HepG2 (cell line): ENCODE results near the gene BEST2. TPM values are rescaled to one million over a fixed set of nuclear protein-coding genes. Genes with fewer than 3 reads are reported as not detected.

Experiments
- ATF7 ChIP-seq, 2 experiments: fragments of 450-650 bp in 1 of 2; sonication (generic) in 1 of 2; formaldehyde crosslinking in 1 of 2; IDR thresholded peaks; 2 replicates each; pipeline versions ENCODE4 v1.4.0 to v1.6.1; 2016 to 2020; ENCODE audit warnings: antibody characterized with exemption in 1 of 2, mild to moderate bottlenecking in 1 of 2, missing genetic modification reagents in 1 of 2
- ERF ChIP-seq: IDR thresholded peaks from 2 replicates; pipeline ENCODE4 v1.6.1; 2018; ENCODE audit warnings: missing biosample characterization, missing genetic modification reagents
- FOXK1 ChIP-seq: sonication (generic); formaldehyde crosslinking; IDR thresholded peaks from 2 replicates; pipeline ENCODE4 v1.4.0; 2020; ENCODE audit warnings: low read depth, missing genetic modification reagents, borderline replicate concordance
- KLF11 ChIP-seq: IDR thresholded peaks from 2 replicates; pipeline ENCODE4 v1.6.1; 2016; ENCODE audit warnings: missing compliant biosample characterization
- KLF16 ChIP-seq, 2 experiments: sonication (generic) in 1 of 2; formaldehyde crosslinking in 1 of 2; IDR thresholded peaks; 2 replicates each; pipeline versions ENCODE4 v1.6.1 to v1.8.0; 2016 to 2023; ENCODE audit warnings: missing genetic modification reagents in 2 of 2, missing compliant biosample characterization in 1 of 2
- MED13 ChIP-seq: sonication (generic); formaldehyde crosslinking; IDR thresholded peaks from 2 replicates; pipeline ENCODE4 v1.5.0; 2020; ENCODE audit warnings: missing genetic modification reagents
- TP53 ChIP-seq: sonication (generic); formaldehyde crosslinking; conservative IDR thresholded peaks from 2 replicates; pipeline ENCODE4 v1.4.0; 2020; ENCODE audit warnings: missing genetic modification reagents
- ZNF138 ChIP-seq: sonication (generic); formaldehyde crosslinking; IDR thresholded peaks from 2 replicates; pipeline ENCODE4 v1.5.0; 2020; ENCODE audit warnings: mild to moderate bottlenecking, low read depth, missing genetic modification reagents
- ZNF274 ChIP-seq: sonication (generic); formaldehyde crosslinking; IDR thresholded peaks from 2 replicates; pipeline ENCODE4 v1.5.1; 2020; ENCODE audit warnings: mild to moderate bottlenecking, missing genetic modification reagents
- ZNF574 ChIP-seq: sonication (generic); formaldehyde crosslinking; IDR thresholded peaks from 2 replicates; pipeline ENCODE4 v1.4.0; 2020; ENCODE audit warnings: missing genetic modification reagents
- ZNF597 ChIP-seq: sonication (generic); formaldehyde crosslinking; IDR thresholded peaks from 2 replicates; pipeline ENCODE4 v1.5.0; 2020; ENCODE audit warnings: missing genetic modification reagents
- ZNF761 ChIP-seq: sonication (generic); formaldehyde crosslinking; conservative IDR thresholded peaks from 2 replicates; pipeline ENCODE4 v1.4.0; 2020; ENCODE audit warnings: mild to moderate bottlenecking, missing genetic modification reagents
- polyA plus RNA-seq, 8 experiments: library from polyadenylated mRNA; depleted of rRNA in 3 of 8; stranded (reverse) in 7 of 8; unstranded in 1 of 8; fragments of >200 nt; fragmentation: Illumina TruSeq in 4 of 8; extraction: Trizol in 4 of 8; gene quantifications; 2 replicates each; pipeline versions ENCODE4 v1.2.1 to v1.2.3, GENCODE V29; 2011 to 2016; ENCODE audit warnings: low read depth in 4 of 8, missing spikeins in 1 of 8, mixed read lengths in 1 of 8; ENCODE audit not compliant: insufficient read depth in 1 of 8
- total RNA-seq, 5 experiments: library from RNA; depleted of rRNA; stranded (reverse); fragments of >200 nt; fragmentation: Illumina TruSeq; extraction: Trizol; gene quantifications; 2 replicates each; pipeline ENCODE4 v1.2.3, GENCODE V29; 2016; ENCODE audit warnings: low read depth in 1 of 5
- TF ChIP-seq, protein P1 (sequence below): sonication (generic); formaldehyde crosslinking; IDR thresholded peaks from 2 replicates; pipeline ENCODE4 v1.4.0; 2020; ENCODE audit warnings: low read depth, missing genetic modification reagents
- TF ChIP-seq, protein P2 (sequence below): IDR thresholded peaks from 2 replicates; pipeline ENCODE4 v1.6.1; 2016; ENCODE audit warnings: missing biosample characterization, missing genetic modification reagents, low read depth
- TF ChIP-seq, protein P3 (sequence below): IDR thresholded peaks from 2 replicates; pipeline ENCODE4 v1.6.1; 2016

Gene BEST2
- total and polyA plus RNA-seq, 2 of the 13 experiments (the other 11 are each of a cell fraction or from before 2014, with no cell fraction given) = not detected

DNA sequence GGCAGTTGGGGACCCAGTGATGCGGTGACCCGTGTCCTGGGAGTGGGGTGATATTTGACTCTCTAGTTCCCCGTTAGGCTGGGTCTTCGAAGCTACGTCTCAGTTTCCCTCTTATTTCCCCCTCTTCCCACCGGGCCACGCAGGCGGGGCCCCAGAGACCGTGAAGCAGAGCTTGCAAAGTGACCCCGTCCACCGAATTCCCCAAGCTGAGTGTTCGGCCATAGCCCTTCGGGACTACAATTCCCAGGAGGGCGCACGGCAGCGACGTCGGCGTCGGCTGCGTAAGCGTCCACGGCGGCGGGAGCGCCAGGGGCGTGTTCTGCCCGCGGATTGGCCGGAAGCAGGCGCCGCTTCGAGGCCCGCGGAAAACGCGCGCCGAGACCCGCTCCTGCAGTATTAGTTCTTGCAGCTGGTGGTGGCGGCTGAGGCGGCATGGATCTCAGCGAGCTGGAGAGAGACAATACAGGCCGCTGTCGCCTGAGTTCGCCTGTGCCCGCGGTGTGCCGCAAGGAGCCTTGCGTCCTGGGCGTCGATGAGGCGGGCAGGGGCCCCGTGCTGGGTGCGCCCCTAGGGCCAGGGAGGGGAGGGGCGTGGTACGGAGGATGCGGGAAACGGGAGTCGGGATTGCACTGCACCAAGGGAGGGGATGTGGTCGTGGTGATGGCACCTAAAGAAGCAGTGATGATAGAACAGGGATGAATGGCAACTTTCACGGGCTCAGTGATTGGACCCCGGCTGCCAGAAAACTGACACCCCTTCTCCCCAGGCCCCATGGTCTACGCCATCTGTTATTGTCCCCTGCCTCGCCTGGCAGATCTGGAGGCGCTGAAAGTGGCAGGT, 54.9 kb downstream of the BEST2 start, which contains the start of gene RNASEH2A (continued):
- TF ChIP-seq ZNF574 (peak; percentile 93), ERF (CRISPR knock-in tag) (peak; percentile 90; the same call in 1 of the 2 replicates), ZNF274 (CRISPR knock-in tag) (peak; percentile 91), KLF16 (CRISPR knock-in tag; IDR thresholded peaks at IDR 0.05) (peak in 1 of 2 experiments; percentile 68; a peak in 2 of 4 replicates), ZNF597 (no peak), ZNF761 (CRISPR knock-in tag) (0 out of 2 replicates have a peak, but pooled peaks have one; percentile 65), KLF11 (CRISPR knock-in tag) (peak; percentile 85), MED13 (no peak; the same call in 1 of the 2 replicates), FOXK1 (peak; percentile 70; the same call in 1 of the 2 replicates), ATF7 (IDR thresholded peaks at IDR 0.05) (no peak), ATF7 (CRISPR knock-in tag; IDR thresholded peaks at IDR 0.05) (0 out of 2 replicates have a peak, but pooled peaks have one; percentile 55), TP53 (CRISPR knock-in tag) (0 out of 2 replicates have a peak, but pooled peaks have one; percentile 72), ZNF138 (peak; percentile 70; the same call in 1 of the 2 replicates)
- TF ChIP-seq, protein P1, sequence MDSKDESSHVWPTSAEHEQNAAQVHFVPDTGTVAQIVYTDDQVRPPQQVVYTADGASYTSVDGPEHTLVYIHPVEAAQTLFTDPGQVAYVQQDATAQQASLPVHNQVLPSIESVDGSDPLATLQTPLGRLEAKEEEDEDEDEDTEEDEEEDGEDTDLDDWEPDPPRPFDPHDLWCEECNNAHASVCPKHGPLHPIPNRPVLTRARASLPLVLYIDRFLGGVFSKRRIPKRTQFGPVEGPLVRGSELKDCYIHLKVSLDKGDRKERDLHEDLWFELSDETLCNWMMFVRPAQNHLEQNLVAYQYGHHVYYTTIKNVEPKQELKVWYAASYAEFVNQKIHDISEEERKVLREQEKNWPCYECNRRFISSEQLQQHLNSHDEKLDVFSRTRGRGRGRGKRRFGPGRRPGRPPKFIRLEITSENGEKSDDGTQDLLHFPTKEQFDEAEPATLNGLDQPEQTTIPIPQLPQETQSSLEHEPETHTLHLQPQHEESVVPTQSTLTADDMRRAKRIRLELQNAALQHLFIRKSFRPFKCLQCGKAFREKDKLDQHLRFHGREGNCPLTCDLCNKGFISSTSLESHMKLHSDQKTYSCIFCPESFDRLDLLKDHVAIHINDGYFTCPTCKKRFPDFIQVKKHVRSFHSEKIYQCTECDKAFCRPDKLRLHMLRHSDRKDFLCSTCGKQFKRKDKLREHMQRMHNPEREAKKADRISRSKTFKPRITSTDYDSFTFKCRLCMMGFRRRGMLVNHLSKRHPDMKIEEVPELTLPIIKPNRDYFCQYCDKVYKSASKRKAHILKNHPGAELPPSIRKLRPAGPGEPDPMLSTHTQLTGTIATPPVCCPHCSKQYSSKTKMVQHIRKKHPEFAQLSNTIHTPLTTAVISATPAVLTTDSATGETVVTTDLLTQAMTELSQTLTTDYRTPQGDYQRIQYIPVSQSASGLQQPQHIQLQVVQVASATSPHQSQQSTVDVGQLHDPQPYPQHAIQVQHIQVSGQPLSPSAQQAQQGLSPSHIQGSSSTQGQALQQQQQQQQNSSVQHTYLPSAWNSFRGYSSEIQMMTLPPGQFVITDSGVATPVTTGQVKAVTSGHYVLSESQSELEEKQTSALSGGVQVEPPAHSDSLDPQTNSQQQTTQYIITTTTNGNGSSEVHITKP (CRISPR knock-in tag) = peak; percentile 91
- TF ChIP-seq, protein P2, sequence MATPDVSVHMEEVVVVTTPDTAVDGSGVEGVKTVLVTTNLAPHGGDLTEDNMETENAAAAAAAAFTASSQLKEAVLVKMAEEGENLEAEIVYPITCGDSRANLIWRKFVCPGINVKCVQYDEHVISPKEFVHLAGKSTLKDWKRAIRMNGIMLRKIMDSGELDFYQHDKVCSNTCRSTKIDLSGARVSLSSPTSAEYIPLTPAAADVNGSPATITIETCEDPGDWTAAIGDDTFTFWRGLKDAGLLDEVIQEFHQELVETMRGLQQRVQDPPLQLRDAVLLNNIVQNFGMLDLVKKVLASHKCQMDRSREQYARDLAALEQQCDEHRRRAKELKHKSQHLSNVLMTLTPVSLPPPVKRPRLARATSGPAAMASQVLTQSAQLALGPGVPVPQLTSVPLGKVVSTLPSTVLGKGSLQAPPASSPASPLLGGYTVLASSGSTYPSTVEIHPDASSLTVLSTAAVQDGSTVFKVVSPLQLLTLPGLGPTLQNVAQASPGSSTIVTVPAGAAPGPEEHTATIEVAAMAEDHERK (CRISPR knock-in tag) = peak; percentile 100
- TF ChIP-seq, protein P3, sequence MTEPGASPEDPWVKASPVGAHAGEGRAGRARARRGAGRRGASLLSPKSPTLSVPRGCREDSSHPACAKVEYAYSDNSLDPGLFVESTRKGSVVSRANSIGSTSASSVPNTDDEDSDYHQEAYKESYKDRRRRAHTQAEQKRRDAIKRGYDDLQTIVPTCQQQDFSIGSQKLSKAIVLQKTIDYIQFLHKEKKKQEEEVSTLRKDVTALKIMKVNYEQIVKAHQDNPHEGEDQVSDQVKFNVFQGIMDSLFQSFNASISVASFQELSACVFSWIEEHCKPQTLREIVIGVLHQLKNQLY = no peak
